A549 (cell line): Measurements from ENCODE around the gene SHISAL1.

ENCODE experiments used
- NR3C1 ChIP-seq: fragments of >200 bp; sonication (Bioruptor Twin); formaldehyde crosslinking; IDR thresholded peaks from 3 replicates; pipeline ENCODE4 v1.6.1; 2017
- POLR2A ChIP-seq: IDR thresholded peaks from 2 replicates; pipeline ENCODE4 v1.6.1; 2012; ENCODE audit warnings: mild to moderate bottlenecking, low read length
- TF ChIP-seq, protein P1 (sequence below): fragments of >200 bp; sonication (Bioruptor Twin); formaldehyde crosslinking; IDR thresholded peaks from 3 replicates; pipeline ENCODE4 v1.5.1; 2016
- TF ChIP-seq, protein P2 (sequence below): IDR thresholded peaks from 2 replicates; pipeline ENCODE4 v1.6.1; 2012

DNA sequence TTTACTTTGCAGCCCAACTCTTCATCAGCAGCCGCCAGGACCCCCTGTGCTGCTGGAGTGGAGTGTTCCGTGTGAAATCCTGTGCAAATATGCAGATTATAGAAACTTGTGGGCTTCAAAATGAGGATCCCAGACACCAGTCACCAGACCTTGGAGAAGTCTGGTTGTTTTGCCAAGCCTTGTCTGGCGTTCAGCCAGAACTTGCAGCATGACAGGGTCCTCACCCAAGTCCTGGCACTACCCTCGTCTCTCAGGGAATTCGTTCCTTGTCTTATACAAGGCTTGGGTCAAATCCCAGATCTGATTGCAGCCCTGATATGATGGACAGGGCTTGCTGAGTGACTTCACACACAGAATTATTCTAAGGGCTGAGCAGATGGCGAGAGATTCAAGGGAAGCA is 18.9 kb downstream of the SHISAL1 start:
- TF ChIP-seq, protein P1, sequence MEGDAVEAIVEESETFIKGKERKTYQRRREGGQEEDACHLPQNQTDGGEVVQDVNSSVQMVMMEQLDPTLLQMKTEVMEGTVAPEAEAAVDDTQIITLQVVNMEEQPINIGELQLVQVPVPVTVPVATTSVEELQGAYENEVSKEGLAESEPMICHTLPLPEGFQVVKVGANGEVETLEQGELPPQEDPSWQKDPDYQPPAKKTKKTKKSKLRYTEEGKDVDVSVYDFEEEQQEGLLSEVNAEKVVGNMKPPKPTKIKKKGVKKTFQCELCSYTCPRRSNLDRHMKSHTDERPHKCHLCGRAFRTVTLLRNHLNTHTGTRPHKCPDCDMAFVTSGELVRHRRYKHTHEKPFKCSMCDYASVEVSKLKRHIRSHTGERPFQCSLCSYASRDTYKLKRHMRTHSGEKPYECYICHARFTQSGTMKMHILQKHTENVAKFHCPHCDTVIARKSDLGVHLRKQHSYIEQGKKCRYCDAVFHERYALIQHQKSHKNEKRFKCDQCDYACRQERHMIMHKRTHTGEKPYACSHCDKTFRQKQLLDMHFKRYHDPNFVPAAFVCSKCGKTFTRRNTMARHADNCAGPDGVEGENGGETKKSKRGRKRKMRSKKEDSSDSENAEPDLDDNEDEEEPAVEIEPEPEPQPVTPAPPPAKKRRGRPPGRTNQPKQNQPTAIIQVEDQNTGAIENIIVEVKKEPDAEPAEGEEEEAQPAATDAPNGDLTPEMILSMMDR = no peak
- TF ChIP-seq, protein P2, sequence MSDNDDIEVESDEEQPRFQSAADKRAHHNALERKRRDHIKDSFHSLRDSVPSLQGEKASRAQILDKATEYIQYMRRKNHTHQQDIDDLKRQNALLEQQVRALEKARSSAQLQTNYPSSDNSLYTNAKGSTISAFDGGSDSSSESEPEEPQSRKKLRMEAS = no peak
- TF ChIP-seq NR3C1 = no peak
- no peak for TF ChIP-seq POLR2A
